ENCODE results near the gene EEIG1. TPM values are rescaled to one million over a fixed set of nuclear protein-coding genes. Genes with fewer than 3 reads are reported as not detected.

EEIG1 gene
- total and polyA plus RNA-seq, 2 donors (not counting 1 experiment from before 2014, with no cell fraction given), result 57.2 to 245 TPM

DNA sequence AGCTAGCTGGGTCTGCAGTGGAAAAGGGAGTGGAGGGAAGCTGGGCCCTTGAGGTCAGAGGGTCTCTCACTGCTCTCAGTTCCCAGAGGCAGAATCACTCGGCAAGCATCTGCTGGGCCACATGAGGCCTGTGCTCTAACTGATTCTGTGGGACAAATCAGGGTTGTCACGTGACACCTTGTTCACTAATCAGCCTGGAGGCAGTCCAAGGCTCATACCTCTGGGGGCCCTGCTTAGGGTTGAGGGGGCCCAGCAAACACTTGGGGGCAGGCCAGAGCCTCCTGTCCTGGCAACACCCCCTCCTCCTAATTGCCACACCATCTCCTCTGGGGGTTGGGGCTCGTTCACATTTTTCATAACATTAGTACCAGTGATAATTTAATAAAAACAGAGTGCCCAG is 34.1 kb downstream of the EEIG1 start:
- ChIA-PET POLR2A (interaction anchor here (0.5 kb wide), 1 partner anchor 92 kb away, joined by 3 read pairs; no protein-coding TSS in a partner anchor), CTCF (interaction anchor here (8.0 to 12.6 kb wide), 2 partner anchors 9 to 89 kb away, joined by 85 to 310 read pairs; no protein-coding TSS in a partner anchor)
- no peaks in the 10 kb centered on the region for H3K9me3 ChIP-seq (ENCODE audit: control extremely low read depth in 1 of 3, control insufficient read depth in 2 of 3, insufficient read depth in 1 of 3, low read length in 2 of 3)
- ATAC-seq (ENCODE audit: low read depth) (no peak), DNase-seq (no peak)
- peaks cover 41% of the 10 kb centered on the region for H3K79me2 ChIP-seq (ENCODE audit: control insufficient read depth, insufficient read depth, low read length)
- H3K4me2 ChIP-seq (replicated peaks; ENCODE audit: low read depth, low read length, poor library complexity, severe bottlenecking), result no peak overlapping the region
- peaks cover 88% of the 10 kb centered on the region for H4K20me1 ChIP-seq (ENCODE audit: control insufficient read depth, insufficient read depth, low read length, poor library complexity, severe bottlenecking)
- no peak overlapping the region for H3K4me3 Mint-ChIP-seq
- H2AFZ ChIP-seq (ENCODE audit: insufficient read depth, low read depth, low read length, poor library complexity, severe bottlenecking), result no peak overlapping the region
- peaks cover 17 to 18% of the 10 kb centered on the region in 2 donors for H3K4me1 ChIP-seq (ENCODE audit: control insufficient read depth in 2 of 2, insufficient read depth in 2 of 2, low read length in 2 of 2)
- H3K36me3 ChIP-seq (replicated peaks in 1 of 2; ENCODE audit: control extremely low read depth in 1 of 2, control insufficient read depth in 1 of 2, extremely low read depth in 1 of 2, insufficient read depth in 2 of 2, low read length in 1 of 2), result peaks cover 0 to 78% of the 10 kb centered on the region in 2 experiments
- H3K4me1 Mint-ChIP-seq, result peaks cover 30% of the 10 kb centered on the region
- no peak overlapping the region for H3K9ac ChIP-seq (ENCODE audit: low read length)
- H3K27me3 ChIP-seq (replicated peaks in 1 of 4; ENCODE audit: control extremely low read depth in 1 of 4, control insufficient read depth in 3 of 4, insufficient read depth in 4 of 4, low read length in 3 of 4), result no peaks in the 10 kb centered on the region
- intact Hi-C loops (cut with micrococcal nuclease), result no loop called here
- TF ChIP-seq, protein P1, sequence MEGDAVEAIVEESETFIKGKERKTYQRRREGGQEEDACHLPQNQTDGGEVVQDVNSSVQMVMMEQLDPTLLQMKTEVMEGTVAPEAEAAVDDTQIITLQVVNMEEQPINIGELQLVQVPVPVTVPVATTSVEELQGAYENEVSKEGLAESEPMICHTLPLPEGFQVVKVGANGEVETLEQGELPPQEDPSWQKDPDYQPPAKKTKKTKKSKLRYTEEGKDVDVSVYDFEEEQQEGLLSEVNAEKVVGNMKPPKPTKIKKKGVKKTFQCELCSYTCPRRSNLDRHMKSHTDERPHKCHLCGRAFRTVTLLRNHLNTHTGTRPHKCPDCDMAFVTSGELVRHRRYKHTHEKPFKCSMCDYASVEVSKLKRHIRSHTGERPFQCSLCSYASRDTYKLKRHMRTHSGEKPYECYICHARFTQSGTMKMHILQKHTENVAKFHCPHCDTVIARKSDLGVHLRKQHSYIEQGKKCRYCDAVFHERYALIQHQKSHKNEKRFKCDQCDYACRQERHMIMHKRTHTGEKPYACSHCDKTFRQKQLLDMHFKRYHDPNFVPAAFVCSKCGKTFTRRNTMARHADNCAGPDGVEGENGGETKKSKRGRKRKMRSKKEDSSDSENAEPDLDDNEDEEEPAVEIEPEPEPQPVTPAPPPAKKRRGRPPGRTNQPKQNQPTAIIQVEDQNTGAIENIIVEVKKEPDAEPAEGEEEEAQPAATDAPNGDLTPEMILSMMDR (IDR thresholded peaks at IDR 0.05), result no peak
- TF ChIP-seq EZH2 (IDR thresholded peaks at IDR 0.05; ENCODE audit: borderline replicate concordance, insufficient read depth, low read depth, low read length, poor library complexity, severe bottlenecking), result no peak
- H3K27me3 Mint-ChIP-seq, result no peaks in the 10 kb centered on the region
- whole genome bisulfite sequencing (ENCODE audit: insufficient coverage), result 91% methylated on average over 2 of the region's 3 CpGs
- H3K9me3 Mint-ChIP-seq (ENCODE audit: insufficient read depth), result no peaks in the 10 kb centered on the region
- H3K4me3 ChIP-seq (ENCODE audit: control extremely low read depth in 1 of 5, extremely low read depth in 1 of 5, insufficient read depth in 1 of 5, low read depth in 2 of 5, low read length in 4 of 5), result no peak overlapping the region
- no peak overlapping the region for H3K27ac Mint-ChIP-seq
- H3K27ac ChIP-seq (ENCODE audit: low read length in 2 of 2), result peak overlapping the region in 1 of 2 donors; percentile 9

DNA sequence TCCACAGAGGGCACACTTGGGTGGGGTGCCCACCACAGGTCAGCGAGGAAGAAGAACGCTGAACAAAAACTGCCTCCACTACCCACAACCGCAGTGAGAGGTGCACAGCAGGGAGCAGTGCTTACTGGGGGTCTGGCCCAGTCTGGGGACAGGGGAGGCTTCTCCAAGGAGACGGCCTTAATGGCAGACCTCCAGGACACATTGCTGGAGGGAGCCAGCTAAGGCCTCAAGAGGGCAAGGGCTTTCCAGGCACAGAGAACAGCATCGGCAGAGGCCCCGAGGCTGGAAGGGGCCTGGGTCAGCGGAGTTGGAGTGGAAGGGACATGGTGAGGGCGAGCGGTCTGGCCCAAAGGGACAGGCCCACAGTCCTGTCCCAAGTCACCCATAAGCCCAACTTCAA is 34.8 kb downstream of the EEIG1 start:
- peaks cover 0 to 83% of the 10 kb centered on the region in 2 experiments for H3K36me3 ChIP-seq (replicated peaks in 1 of 2; ENCODE audit: control extremely low read depth in 1 of 2, control insufficient read depth in 1 of 2, extremely low read depth in 1 of 2, insufficient read depth in 2 of 2, low read length in 1 of 2)
- intact Hi-C loops (cut with micrococcal nuclease), result no loop called here
- H3K4me2 ChIP-seq (replicated peaks; ENCODE audit: low read depth, low read length, poor library complexity, severe bottlenecking), result no peak overlapping the region
- H3K9ac ChIP-seq (ENCODE audit: low read length), result no peak overlapping the region
- H4K20me1 ChIP-seq (ENCODE audit: control insufficient read depth, insufficient read depth, low read length, poor library complexity, severe bottlenecking), result peaks cover 87% of the 10 kb centered on the region
- ChIA-PET CTCF (interaction anchor here (5.8 to 12.6 kb wide), 3 partner anchors 10 to 171 kb away, joined by 48 to 310 read pairs (median 85); no protein-coding TSS in a partner anchor), POLR2A (no interaction called here)
- no peaks in the 10 kb centered on the region for H3K9me3 ChIP-seq (ENCODE audit: control extremely low read depth in 1 of 3, control insufficient read depth in 2 of 3, insufficient read depth in 1 of 3, low read length in 2 of 3)
- H3K79me2 ChIP-seq (ENCODE audit: control insufficient read depth, insufficient read depth, low read length), result peaks cover 36% of the 10 kb centered on the region
- Mint-ChIP-seq H3K9me3 (ENCODE audit: insufficient read depth) (no peaks in the 10 kb centered on the region), H3K27ac (no peak overlapping the region), H3K4me3 (no peak overlapping the region), H3K4me1 (peaks cover 30% of the 10 kb centered on the region), H3K27me3 (no peaks in the 10 kb centered on the region)
- WGBS (ENCODE audit: insufficient coverage), result 95% methylated on average over 4 of the region's 9 CpGs
- no peak for ATAC-seq (ENCODE audit: low read depth)
- H3K4me1 ChIP-seq (ENCODE audit: control insufficient read depth in 2 of 2, insufficient read depth in 2 of 2, low read length in 2 of 2), result peaks cover 17 to 18% of the 10 kb centered on the region in 2 donors
- H2AFZ ChIP-seq (ENCODE audit: insufficient read depth, low read depth, low read length, poor library complexity, severe bottlenecking), result no peak overlapping the region
- H3K4me3 ChIP-seq (ENCODE audit: control extremely low read depth in 1 of 5, extremely low read depth in 1 of 5, insufficient read depth in 1 of 5, low read depth in 2 of 5, low read length in 4 of 5), result no peak overlapping the region
- no peaks in the 10 kb centered on the region for H3K27me3 ChIP-seq (replicated peaks in 1 of 4; ENCODE audit: control extremely low read depth in 1 of 4, control insufficient read depth in 3 of 4, insufficient read depth in 4 of 4, low read length in 3 of 4)
- no peak for DNase-seq
- no peak overlapping the region for H3K27ac ChIP-seq (ENCODE audit: low read length in 2 of 2)
- TF ChIP-seq, protein P1 (IDR thresholded peaks at IDR 0.05), result no peak
- no peak for TF ChIP-seq EZH2 (IDR thresholded peaks at IDR 0.05; ENCODE audit: borderline replicate concordance, insufficient read depth, low read depth, low read length, poor library complexity, severe bottlenecking)

Data from B cell (primary cell).